Hippocampal formation (tissue), 2 donors: ENCODE results near the gene TSPEAR.
"Not testable (repeated sequence)": the region's sequence is repeated elsewhere in the genome, so short reads cannot be mapped to it uniquely, and the experiment has no call there.

Experiments
- DNase-seq, 2 donors: peaks; one replicate each; lab custom pipeline; 2025; lab: John Stamatoyannopoulos, UW

TSPEAR gene

DNA sequence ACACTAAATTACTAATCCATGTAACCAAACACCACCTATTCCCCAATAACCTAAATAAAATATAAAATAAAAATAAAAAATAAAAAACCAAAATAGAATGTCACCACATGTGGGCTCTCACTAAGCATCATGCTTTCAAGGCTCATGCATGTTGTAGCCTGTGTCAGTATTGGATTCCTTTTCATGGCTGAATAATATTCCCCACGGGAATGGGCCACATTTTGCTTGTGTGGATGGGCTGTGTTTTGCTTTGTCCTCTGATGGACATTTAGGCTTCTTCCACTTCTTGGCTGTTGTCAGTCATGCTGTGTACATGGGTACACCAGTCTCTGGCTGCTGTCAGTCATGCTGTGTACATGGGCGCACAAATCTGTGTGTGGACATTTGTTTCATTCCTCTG, 122.3 kb downstream of the TSPEAR start:
- DNase-seq = no peak

DNA sequence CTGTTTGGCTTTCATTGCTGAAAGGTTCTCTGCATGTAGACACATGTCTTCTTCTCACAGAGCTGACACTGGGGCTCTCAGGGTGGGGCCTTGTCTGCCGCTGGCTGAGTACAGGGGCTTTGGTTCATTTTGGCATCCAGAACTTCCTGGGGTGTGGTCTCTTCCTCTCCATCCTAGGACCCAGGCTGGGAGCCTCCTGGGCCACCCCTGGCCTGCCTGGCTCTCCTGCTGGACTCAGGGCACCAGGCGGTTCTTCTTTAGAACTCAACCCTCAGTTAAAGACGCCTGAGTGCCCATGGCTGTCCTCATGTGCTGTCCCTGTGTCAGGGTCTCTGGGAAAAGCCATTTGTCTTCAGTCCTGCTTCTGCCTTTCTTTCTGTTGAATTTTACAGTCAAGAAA, 125.5 kb downstream of the TSPEAR start:
- DNase-seq = no peak

- DNase-seq = no peak
These were observed 127.6 kb downstream of the TSPEAR start for GRCh38 chr21:44583800-44584147.

- no peak for DNase-seq
These were observed 128.1 kb downstream of the TSPEAR start for GRCh38 chr21:44583089-44583799.

DNA sequence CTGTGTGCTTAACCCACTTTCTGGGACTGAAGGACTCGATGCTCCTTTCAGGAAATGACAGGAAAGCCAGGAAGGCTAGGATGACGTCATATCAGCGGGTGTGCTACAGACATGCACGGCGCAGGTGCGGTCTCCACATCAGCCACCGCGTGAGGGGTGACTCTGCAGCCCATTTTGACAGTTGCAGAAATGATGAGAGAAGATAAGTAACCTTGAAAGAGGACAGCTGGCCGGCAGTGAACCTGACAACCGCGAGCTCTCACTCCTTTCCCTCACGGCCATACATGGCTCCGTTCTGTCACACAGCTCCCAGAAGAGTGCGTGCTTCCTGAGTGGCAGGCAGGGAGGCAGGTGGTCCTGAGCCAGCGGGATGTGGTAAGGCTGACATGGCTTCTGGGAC, 129.3 kb downstream of the TSPEAR start:
- no peak for DNase-seq

DNA sequence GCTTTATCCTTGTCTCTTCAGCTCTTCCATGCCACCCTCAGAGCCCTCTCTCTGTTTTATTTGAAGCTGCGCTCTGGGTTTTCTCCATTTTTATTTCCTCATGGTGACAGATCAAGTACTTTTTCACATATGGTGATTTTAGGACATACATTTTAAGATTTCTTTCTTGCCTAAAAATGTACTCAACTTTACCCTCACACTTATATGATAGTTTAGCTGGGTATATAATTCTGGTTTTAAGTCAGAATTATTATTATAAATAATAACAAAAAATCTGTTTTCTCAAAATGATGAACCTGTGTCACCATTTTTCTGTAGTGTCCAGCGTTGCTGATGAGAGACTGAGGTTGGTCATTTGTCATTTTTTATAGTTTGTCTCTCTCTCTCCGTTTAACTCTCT, 130.2 kb downstream of the TSPEAR start:
- DNase-seq = no peak

DNA sequence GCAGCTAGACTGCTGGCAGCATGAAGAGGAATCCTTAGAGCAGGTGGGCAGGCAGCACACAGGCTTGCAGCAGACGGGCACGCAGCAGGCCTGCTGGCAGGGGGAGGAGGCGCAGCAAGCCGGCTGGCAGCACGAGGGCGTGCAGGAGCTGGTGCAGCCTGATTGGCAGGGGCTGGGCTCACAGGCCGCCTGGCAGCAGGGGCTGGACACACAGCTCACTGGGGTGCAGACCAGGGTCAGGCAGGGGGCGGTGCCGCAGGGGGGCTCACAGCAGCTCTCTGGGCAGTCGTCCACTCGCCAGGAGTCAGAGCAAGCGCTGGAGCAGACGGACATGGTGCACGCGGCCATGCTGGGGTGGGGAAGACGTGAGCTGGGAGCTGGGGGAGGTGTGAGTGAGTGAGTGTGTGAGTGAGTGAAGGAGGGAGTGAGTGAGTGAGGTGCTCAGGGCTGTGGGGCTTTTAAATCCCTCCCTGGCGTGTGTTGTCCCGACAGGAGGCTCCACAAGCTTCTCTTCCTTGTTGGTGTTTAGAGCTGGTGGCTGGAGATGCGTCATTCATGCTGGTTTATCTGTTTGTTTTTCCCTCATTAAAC, 131.0 kb downstream of the TSPEAR start, which contains the start of gene KRTAP10-5:
TSS of gene KRTAP10-5 (minus strand) at position 374 of the 591 bp plus-strand sequence. CDS start at position 348, 26 bp downstream.
- DNase-seq = not testable (repeated sequence)

GRCh38 chr21:44579833-44580144, 131.6 kb downstream of the TSPEAR start:
- DNase-seq = no peak

- no peak for DNase-seq
These were observed 132.1 kb downstream of the TSPEAR start for GRCh38 chr21:44579056-44579832.

GRCh38 chr21:44578371-44579055, 132.9 kb downstream of the TSPEAR start:
- no peak for DNase-seq

GRCh38 chr21:44576025-44576420, 135.3 kb downstream of the TSPEAR start:
- no peak for DNase-seq

DNA sequence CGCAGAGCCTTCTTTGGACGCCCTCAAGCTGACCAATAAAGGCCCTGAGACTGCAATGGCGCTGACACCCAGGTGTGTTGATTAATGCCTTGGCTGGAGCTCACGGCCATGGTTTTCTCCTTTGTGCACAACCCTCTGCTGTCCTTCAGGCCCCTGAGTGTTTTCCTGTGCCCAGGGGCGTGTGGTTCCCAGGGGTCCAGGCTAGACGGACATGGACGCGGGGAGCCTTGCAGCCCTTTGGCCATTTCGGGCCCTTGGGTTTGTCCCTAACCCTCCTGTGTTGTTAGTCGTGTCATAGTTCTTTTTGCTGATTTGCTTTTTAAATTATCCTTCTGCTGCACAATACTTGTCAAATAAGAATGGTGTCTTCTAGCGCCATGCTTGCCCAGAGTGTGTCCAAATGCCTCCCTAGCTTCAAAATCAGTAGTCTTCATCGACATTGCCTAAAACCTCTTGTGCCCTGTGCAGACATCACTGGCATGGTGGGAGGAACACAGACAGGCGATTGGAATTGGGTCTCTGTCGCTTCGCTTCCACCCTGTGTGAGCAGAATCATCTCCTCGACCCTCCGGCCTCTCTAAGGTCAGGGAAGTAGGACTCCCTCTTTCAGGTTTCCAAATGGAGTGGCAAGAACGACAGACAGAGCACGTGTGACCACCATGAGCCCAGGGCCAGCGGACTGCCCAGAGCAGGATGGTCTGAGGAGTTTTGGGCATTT, 135.9 kb downstream of the TSPEAR start:
- DNase-seq = no peak

GRCh38 chr21:44574457-44575306, 136.7 kb downstream of the TSPEAR start:
- no peak for DNase-seq

DNA sequence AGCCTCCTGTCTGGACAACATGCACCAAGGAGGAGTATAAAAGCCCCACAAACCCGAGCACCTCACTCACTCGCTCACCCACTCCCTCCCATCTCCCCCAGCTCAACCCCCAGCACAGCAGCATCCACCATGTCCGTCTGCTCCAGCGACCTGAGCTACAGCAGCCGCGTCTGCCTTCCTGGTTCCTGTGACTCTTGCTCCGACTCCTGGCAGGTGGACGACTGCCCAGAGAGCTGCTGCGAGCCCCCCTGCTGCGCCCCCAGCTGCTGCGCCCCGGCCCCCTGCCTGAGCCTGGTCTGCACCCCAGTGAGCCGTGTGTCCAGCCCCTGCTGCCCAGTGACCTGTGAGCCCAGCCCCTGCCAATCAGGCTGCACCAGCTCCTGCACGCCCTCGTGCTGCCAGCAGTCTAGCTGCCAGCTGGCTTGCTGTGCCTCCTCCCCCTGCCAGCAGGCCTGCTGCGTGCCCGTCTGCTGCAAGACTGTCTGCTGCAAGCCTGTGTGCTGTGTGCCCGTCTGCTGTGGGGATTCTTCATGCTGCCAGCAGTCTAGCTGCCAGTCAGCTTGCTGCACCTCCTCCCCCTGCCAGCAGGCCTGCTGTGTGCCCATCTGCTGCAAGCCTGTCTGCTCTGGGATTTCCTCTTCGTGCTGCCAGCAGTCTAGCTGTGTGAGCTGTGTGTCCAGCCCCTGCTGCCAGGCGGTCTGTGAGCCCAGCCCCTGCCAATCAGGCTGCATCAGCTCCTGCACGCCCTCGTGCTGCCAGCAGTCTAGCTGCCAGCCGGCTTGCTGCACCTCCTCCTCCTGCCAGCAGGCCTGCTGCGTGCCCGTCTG, 137.5 kb downstream of the TSPEAR start, which contains the start of gene KRTAP10-4:
TSS of gene KRTAP10-4 (plus strand) at position 100 of the 827 bp plus-strand sequence. CDS start at position 130, 30 bp downstream.
- not testable (repeated sequence) for DNase-seq

GRCh38 chr21:44572959-44573583, 138.3 kb downstream of the TSPEAR start:
- no peak for DNase-seq

GRCh38 chr21:44571844-44572782, 139.3 kb downstream of the TSPEAR start:
- DNase-seq = no peak

DNA sequence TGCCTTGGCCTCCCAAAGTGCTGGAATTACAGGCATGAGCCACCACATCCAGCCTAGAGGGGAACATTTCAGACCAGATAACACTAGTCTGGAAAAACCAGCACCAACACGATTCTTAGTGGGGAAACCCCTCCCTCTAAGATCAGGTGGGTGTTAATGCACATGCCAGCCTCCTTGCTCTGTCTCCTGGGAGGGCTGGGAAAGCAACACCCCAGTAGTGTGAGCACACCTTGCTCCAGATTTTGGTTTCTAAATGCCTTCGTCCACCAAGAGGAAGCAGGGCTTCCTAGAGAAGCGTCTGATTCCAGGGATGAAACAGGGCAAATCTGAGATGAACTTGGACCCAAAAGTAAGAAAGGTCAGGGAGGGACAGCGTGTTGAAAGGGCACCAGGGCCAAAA, 140.1 kb downstream of the TSPEAR start:
- no peak for DNase-seq

GRCh38 chr21:44569861-44570517, 141.4 kb downstream of the TSPEAR start:
- DNase-seq = no peak
